DMS114 treated with DMSO at 0.1 percent for 48 hours (cell line): Measurements from ENCODE around the gene NT5C.

Source experiments
- DNase-seq: peaks from one replicate; lab custom pipeline; 2025; ENCODE audit not compliant: unreplicated experiment; lab: John Stamatoyannopoulos, UW

Gene NT5C

DNA sequence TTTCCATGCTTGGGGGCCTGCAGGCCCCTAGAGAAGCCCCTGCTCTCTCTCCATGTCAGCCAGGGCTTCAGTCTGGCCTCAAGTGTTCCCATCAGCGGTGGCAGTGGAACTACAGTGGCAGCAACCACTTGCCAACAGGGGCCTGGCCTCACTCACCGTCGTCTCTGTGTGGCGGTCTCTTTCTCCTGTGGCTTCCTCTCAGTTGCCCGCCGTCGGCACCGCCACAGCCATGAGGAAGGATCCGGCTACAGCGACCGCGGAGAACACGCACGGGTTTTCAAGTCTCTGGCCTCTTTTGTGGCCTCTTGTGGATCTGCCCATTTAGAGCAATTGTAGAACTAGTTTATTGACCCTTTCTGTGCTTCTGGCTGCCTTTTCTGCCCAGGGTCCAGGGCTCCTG, 13.2 kb downstream of the NT5C start:
- DNase-seq, result no peak

DNA sequence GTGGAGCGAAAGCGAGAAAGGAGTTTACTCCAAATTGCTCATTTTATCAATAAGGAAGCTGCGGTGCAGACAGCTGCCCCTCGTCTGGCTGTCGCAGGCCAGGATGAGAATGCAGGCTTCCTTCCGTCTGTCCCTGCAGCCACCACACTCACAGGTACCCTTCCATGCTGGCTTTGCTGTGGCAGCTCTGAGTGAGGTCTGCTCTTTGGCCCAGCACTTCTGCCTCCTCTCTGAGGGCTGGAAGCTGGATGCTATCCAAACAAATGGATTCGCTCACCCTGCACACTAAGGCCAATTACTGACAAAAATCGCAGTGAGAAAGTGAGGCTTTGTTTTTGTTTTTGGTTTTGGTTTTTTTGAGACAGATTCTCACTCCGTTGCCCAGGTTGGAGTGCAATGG, 14.8 kb downstream of the NT5C start:
- DNase-seq, result no peak

DNA sequence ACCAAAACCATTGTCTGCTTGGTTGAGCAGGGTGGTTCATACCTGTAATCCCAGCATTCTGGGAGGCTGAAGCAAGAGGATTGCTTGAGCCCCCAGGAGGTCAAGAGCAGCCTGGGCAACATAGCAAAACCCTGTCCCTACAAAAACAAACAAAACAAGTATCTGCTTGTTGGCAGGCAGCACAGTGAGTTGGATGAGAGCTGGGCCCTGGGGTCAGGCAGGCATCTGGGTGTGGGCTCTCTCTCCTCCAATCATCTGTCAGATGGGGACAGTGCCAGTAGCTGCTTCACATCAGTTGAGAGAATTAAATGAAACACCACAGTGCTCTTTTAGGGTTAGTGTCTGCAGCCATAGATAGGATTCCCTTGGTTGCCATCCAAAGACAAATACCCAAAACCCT, 16.0 kb downstream of the NT5C start:
- DNase-seq, result no peak

DNA sequence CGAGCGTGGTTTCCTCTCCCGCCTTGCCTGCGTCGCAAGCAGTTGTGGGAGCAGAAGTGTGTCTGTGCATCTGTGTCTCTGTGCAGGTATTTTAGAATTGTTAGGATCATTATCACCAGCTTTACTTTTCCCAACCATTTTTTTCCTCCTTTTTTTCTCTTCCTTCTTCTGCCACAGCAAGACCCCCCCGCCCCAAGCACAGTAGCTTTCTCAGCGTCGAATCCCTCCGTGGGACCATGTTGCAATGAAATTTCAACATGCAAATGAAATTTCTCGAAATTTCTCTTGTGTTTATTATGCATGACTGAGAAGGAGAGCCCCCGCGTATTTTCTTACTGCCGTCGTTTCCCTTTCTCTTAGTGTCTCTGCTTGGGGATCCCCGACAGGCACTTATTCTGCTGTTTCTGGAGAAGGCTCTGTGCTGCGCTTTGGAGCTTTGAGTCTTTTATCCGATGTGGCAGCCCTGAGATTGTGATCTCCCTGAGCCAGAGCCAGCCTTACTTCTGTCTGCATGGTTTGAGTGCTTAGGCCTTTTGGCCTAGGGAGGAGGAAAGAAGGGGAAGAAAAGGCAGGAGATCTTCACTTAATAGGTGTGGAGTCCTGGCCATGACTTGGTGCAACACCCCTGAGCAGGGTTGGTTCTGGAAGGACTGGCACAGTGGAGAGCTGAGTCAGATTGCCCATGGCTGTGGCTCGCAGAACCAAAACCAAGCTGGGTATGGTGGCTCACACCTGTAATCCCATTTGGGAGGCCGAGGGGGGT, 16.8 kb downstream of the NT5C start:
- no peak for DNase-seq

DNA sequence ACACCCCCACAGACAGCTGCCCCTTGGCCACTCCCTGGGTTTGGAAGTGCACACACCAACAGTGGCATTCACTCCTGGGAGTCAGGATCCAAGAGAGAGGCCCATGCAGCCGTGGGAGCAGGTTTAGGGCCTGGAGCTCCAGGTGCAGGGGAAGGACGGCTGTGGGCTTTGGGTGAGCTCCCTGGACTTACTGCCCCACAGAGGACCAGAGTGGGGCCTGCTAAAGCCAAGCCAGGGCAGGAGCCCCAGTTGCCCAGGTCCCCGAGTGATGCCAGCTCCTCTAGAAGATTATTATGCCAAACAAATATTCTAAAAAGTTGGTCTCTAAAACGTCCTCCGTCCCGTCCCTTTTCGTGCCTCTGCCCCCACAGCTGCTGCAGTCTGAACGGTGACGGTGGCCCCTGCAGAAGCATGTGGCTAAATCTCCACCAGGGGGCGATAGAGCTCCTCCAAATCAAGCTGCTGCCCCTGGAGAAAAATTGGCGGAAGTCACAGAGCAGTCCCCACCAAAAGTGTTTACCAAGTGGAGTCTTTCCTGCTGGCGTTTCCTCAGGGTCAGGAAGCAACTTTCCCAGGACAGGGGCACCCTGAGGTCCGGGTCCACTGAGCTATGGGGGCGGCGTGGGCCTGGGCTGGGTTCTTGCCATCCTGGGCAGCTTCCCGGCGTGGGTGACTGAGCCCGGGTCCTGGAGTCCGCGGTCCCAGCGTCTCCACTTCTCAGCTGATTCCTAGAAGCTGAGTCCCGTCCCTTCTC, 17.6 kb downstream of the NT5C start:
- DNase-seq, result peak; percentile 82

DNA sequence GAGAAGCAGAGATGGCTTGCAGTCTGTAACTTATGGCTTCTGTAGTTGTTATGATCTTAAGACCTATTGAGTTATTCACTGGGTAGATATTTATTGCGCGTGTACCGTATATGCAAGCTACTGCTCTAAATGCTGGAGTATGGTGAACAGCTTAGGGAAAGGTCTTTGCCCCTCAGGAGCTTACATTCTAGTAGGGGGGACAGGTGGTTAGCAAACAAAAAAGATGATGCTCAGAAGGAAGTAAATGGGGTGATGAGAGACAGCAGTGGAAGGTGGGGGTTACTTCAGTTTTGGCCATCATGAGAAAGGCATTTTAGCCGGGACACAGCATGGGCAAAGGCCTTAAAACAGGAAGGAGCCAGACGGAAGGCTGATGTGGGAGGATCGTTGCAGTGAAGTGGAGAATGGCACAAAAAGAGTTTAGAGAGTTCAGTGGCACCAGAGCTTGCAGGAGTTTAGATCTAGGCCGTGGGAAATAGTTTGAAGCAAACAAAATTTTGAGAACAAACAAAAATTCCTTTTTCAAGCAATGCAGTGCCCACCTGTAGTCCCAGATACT, 19.7 kb downstream of the NT5C start:
- no peak for DNase-seq

DNA sequence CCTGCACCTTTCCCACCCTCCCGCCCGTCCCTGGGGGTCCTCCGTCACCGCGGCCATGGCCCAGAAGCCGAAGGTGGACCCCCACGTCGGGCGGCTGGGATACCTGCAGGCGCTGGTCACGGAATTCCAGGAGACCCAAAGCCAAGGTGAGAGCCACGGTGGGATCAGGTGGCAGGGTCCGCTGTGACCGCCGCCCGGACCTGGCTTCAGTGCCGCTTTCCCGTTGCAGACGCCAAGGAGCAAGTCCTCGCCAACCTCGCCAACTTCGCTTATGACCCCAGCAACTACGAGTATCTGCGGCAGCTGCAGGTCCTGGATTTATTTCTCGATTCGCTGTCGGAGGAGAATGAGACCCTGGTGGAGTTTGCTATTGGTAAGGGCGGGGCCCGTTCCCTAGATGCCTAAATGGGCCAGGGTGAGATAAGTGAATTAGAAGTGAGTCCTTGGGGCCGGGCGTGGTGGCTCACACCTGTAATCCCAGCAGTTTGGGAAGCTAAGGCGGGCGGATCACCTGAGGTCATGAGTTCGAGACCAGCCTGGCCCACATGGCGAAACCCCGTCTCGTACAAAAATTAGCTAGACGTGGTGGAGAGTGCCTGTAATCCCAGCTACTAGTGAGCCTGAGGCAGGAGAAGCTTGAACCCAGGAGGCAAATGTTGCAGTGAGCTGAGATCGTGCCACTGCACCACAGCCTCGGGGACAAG, 21.2 kb downstream of the NT5C start:
- DNase-seq, result no peak

DNA sequence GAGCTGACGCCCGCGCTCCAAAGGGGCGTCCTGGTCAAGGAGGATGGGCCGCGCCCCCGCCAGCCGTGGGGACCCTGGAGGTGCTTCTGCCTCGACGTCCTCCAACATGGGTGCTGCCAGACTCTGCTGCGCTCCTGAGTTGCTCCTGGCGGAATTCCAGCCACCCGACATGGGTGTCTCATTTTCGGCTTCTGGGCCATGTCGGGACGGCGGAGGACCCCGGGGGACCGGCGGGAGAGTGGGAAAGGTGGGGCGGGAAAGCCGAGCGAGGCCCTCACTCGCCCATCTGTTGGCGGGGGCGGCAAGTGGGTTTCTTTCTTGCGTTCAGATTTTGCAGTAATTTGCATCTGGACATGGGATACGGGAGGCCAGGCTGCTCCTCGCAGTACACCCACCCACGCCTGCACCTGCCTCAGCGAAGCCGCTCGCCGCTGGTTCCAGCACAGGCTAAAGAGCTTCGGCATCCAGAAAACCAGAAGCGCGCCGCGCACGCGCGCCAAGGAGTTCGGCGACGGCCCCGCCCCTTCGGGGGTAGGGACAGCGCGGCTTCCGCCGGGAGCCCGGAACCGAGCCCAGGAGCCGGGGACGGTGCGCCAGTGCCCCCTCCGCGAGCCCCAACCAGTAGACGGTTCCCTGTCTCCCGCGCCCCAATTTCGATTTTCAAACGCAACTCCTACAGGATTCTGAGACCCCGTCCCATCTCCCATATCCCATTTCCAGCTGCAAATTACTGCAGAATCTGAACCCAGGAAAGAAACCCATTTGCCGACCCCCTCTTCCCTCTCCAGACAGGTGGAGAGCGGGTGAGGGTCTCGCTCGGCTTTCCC, 21.9 kb downstream of the NT5C start, which contains the start of gene ARMC7:
Gene ARMC7, plus strand, starts transcription at position 563 of the 827 bp plus-strand sequence. CDS start 320 bp downstream, outside the sequence.
- DNase-seq, result peak; percentile 60

DNA sequence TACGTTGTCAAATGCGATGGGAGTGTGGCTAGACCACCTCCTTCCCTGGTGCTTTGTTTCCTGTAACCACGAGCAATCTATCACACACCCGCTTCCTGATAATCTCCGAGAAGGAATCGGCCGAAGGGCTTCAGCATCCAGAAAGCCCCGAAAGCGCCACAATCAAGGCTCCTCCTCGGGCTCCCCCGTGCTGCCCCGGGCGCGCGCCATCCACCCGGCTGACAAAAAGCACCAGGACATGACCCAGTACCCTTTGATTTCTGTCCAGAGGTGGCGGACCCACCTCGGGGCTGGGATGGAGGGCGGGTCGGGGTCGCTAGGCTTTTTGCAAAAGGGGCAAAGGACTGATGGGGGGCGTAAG, 22.5 kb downstream of the NT5C start:
- DNase-seq, result no peak

DNA sequence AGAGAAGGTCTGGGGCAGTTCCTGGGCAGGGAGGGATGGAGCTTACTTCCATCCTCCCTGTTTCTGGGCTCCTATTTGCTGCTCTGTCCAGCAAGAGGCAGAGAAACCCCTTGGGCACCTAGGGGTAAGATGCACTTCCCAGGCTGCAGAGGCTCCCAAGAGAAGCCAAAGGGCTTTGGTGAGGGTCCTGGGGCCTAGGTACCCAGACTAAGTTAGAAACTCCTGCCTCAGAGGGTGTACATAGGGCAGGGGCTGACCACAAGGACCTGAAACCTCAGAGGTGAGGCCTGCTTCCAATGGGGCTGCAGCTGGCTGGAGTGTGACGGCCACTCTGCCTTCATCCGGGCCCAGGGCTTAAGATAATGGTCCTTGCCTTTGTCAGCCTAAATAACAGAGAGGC, 23.3 kb downstream of the NT5C start:
- DNase-seq, result no peak

DNA sequence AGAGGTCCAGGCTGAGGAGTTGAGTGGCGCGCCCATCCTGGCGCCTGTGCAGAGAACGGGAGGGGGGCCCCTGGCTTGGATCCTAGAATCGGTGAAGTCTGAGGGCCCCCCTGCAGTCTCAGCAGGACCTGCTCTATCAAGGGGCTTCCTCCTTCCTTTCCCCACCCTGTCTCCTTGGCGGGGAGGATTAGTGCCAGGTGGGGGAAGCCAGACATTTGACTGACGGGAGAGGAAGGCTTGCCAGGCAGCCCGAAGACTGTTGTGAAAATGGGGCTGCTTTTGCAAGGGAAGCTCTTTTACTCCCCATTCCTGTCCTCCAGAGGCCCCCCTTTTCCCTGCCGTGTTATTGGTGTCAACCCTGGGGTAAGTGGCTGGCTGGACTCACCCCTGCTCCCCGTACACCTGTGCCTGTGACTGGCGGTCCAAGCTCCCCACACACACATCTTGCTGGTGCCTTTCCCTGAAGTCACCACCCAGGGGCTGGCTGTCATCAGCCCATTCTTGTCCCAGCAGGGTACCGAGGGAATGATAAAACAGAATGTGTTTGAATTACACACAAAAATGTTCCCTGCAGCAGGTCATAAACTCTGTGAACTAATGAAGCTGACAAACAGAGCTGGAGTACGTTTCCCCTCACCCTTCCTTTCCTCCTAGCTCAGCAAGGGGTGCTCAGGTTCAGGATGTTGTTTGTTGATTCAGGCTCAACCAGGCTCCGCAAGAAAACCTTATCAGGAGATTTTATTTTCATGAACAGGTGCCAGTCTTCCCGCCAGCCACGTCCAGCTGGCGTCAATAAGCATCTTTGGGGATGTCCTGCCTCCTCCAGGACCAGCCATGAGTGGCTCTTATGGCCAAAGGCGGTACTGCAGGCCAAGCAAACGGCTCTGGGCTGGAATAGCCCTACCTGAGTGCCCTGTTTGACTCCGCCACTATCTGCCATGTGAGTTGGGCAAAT, 26.1 kb downstream of the NT5C start:
- peak; percentile 21 for DNase-seq

DNA sequence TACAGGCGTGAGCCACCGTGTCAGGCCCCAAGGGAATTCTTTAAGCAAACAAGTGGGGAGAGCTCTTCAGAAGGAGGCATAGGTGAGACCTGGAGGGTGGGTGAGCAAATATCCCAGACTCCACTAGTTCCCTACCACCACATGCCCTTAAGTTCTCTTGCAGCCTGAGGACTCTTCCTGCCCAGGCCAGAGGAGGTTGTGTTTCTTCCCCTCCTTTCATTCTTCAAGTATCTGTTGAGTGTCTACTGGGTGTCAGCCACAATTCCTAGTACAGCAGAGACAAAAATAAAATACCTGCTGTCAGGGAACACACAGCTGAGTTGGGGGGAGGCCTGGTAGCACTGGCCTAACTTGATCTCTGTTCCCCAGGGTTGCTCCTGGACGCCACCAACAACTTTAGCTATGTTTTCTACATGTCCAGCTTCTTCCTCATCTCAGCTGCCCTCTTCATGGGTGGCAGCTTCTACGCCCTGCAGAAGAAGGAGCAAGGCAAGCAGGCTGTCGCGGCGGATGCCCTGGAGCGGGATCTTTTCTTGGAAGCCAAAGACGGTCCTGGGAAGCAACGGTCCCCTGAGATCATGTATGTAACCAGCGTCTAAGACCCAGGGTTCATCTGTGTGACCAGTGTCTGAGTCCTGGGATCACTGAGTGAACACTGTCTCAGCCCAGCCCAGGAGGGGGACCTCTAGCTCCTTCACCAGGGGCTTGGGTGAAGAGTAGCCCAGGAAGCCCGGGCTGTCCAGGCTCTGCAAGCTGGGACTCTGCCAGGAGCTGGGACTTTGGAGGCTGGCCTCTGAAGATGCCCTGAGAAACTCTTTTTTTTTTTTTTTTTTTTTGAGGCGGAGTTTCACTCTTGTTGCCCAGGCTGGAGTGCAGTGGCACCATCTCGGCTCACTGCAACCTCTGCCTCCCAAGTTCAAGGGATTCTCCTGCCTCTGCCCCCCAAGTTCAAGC, 27.7 kb downstream of the NT5C start:
- no peak for DNase-seq

DNA sequence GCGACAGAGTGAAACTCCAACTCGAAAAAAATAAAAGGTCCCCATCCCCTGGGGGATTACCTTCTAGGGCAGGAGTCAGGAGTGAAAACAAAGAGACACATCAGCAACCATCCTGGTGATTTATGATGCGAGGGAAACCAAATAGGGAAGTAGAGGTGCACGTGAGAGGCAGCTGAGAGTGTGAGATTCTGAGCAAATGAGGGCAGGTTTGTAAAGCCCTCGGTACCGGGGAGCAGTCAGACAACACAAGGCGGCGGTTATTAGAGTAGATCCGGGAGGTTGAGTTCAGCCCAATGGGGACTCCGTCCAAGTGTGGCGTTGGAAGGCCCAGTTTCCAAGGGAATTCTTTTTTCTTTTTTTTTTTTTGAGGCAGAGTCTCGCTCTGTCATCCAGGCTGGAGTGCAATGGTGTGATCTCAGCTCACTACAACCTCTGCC, 29.1 kb downstream of the NT5C start:
- DNase-seq, result no peak

DNA sequence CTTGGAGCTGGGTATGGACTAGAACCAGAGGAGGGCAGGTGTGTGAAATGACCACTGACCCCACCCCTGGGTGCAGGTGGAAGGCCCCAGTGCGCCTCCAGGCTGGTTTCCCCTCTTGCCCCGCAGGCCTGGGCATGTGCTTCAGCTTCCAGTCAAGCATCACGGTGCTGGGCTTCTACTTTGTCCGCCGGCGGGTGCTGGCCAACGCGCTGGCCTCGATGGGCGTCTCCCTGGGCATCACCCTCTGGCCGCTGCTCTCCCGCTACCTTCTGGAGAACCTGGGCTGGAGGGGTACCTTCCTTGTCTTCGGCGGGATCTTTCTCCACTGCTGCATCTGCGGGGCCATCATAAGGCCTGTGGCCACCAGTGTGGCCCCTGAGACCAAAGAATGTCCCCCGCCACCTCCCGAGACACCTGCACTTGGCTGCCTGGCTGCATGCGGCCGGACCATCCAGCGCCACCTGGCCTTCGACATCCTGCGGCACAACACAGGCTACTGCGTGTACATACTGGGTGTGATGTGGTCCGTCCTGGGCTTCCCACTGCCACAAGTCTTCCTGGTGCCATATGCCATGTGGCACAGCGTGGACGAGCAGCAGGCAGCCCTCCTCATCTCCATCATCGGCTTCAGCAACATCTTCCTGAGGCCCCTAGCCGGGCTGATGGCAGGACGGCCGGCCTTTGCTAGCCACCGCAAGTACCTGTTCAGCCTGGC, 31.5 kb downstream of the NT5C start:
- DNase-seq, result no peak

DNA sequence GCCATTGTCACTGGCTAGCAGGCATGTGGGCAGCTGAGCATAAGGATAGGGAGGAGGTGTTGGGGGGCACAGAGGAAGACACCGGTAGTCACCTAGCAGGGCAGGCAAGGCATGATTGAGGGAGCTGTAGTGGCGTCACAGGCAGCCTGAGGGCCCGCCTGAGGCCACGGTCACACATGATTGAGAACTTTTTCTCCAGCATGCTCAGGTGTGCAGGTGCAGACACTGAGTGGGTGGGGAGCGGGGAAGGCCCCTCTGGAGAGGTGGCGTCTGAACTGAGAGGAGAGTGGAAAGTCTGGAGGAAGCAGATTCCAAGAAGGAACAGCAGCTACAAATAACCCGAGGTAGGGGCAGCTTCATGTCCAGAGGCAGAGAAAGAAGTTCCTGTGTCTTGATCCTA, 32.7 kb downstream of the NT5C start:
- DNase-seq, result no peak

DNA sequence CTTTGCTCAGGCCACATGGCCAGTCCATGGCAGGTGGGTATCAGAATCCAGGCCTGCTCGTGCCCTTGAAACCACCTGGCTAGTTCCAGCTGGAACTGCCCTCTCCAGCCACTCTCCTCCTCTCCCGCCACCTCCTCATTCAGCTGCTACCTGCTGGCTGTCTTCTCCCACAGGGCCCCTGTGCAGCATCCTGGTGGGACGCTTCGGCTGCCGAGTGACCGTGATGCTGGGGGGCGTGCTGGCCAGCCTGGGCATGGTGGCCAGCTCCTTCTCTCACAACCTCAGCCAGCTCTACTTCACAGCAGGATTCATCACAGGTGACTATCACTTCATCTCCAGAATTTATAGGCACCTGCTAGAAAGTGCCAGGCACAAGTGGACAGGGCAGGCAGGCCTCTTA, 33.7 kb downstream of the NT5C start:
- DNase-seq, result no peak

DNA sequence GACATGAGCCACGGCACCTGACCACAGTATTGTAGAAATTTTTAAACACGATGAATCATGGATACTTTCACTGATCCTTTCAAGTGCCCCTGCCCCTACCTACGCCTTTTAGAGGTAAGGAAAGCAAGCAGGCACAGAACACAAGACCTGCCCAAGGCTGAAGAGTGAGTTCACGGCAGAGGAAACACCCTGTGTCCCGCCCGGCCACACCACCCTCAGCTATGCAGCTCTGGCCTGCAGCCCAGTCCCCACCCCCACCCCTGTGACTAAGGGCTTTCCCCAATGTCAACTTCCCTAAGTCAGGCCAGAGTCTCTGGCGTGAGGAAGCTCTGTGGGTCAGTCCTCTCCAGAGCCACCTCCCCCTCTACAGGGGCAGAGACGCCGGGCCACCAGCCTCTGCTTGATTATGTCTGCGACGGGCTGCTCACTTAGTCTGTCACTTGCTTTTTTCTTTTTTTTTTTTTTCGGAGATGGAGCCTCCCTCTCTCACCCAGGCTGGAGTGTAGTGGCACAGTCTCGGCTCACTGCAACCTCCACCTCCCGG, 35.4 kb downstream of the NT5C start:
- no peak for DNase-seq
